ENCODE results near the gene ALS2.

DNA sequence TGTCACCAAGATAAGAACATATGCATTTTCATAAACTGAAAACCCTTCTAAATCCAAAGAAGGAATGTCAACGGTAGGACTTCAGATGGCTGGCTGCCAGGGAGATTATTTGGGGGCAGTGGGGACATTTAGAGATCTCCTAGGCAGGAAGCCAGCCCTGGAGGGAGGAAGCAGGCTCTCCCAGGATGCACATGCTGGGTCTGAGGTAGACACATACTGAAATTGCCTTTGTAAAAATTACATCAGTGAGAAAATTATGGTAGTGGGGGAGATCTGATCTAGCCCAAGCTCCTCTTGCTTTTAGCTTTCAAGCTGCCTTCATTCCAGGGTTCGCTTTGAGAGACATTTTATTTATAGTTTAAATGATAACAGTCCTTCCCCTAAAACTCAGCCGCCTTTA lies 106.4 kb downstream of the ALS2 start:
- TF ChIP-seq, protein P1, sequence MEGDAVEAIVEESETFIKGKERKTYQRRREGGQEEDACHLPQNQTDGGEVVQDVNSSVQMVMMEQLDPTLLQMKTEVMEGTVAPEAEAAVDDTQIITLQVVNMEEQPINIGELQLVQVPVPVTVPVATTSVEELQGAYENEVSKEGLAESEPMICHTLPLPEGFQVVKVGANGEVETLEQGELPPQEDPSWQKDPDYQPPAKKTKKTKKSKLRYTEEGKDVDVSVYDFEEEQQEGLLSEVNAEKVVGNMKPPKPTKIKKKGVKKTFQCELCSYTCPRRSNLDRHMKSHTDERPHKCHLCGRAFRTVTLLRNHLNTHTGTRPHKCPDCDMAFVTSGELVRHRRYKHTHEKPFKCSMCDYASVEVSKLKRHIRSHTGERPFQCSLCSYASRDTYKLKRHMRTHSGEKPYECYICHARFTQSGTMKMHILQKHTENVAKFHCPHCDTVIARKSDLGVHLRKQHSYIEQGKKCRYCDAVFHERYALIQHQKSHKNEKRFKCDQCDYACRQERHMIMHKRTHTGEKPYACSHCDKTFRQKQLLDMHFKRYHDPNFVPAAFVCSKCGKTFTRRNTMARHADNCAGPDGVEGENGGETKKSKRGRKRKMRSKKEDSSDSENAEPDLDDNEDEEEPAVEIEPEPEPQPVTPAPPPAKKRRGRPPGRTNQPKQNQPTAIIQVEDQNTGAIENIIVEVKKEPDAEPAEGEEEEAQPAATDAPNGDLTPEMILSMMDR (conservative IDR thresholded peaks at IDR 0.05 in 1 of 2, IDR thresholded peaks at IDR 0.05 in 1 of 2; ENCODE audit: extremely low read depth in 1 of 2, insufficient read depth in 1 of 2, low read depth in 1 of 2, low read length in 2 of 2): no peak
- no peak for TF ChIP-seq EZH2 (IDR thresholded peaks at IDR 0.05; ENCODE audit: borderline replicate concordance, low read length)
